ENCODE results near the gene KLHL35. TPM values are rescaled to one million over a fixed set of nuclear protein-coding genes. Genes with fewer than 3 reads are reported as not detected.

The KLHL35 gene
- total RNA-seq, 1 experiment from 2014 or later = 0.83 TPM

DNA sequence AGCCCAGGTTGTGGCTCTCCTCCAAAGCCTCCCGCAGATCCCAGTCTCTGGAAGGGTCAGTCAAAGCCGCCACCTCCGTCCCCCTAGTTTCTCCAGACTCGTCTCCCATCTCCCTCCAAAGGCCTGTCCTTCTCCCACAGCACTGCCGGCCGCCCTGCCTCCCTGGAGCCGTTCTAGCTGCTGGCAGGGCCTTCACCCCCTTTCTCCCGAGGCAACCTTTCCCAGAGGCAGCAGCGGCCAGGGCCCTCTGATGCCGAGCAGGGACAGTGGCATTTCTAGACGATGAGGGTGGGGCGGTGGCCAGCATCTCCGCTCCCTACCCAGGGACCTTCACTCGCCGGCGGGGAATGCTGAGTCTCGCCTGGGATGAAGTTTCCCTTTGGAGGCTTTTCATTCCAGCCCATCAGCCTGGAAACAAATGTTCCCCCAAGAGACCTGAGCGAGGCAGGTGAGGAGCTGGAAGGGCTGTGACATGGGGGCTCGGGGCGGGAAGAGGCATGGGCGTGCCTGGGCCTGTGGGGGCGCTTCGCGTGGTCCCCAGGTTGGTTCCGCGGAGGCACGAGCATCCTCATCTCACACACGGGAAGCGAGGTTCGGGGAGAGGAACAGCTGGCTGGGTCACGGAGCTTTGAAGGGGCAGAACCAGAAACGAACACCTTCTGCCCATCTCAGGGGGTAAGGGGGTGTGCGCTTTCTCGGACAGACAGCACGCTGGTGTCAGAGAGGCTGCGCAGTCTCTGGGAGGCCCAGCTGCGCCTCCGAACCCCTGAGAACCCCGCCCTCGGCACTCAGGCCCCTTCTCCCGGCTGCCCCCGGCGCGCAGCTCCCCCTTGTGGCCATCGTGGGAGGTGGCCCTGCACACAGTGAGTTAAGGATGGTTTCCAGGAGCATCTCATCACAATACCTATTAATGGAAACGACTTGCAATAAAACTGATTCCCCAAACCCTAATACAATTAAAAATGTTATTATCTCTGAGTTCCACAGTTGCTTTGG lies 18.1 kb upstream of the KLHL35 start:
- Mint-ChIP-seq H3K36me3 (ENCODE audit: insufficient read depth in 1 of 3, low read depth in 3 of 3) (no peaks in the 10 kb centered on the region; a peak in 1 of 7 replicates), H3K27ac (no peak overlapping the region), H3K4me3 (no peak overlapping the region), H3K4me1 (peaks cover 10 to 16% of the 10 kb centered on the region in 2 experiments; a peak in 2 of 4 replicates), H3K27me3 (ENCODE audit: low read depth) (peaks cover 4% of the 10 kb centered on the region; the same call in 1 of the 2 replicates), H3K9me3 (no peaks in the 10 kb centered on the region)
- peak; percentile 79 for DNase-seq
- Histone ChIP-seq H4K20me1 (ENCODE audit: control insufficient read depth, insufficient read depth, insufficient read length) (no peaks in the 10 kb centered on the region), H3K9ac (ENCODE audit: extremely low read depth, insufficient read length, low read length) (no peak overlapping the region), H2AFZ (ENCODE audit: low read length) (no peak overlapping the region), H3K14ac (ENCODE audit: insufficient read depth, low read length) (no peak overlapping the region), H3K79me1 (ENCODE audit: insufficient read depth, low read depth, low read length, poor library complexity, severe bottlenecking) (no peaks in the 10 kb centered on the region), H2BK120ac (ENCODE audit: low read depth, low read length, poor library complexity, severe bottlenecking) (no peak overlapping the region), H2BK5ac (ENCODE audit: insufficient read length, low read length) (no peak overlapping the region), H3K4ac (ENCODE audit: low read depth, low read length) (no peak overlapping the region), H3K56ac (ENCODE audit: insufficient read length, low read depth, low read length) (no peak overlapping the region), H3K27me3 (ENCODE audit: insufficient read depth, low read length) (no peaks in the 10 kb centered on the region), H3K23ac (ENCODE audit: insufficient read length, low read depth, low read length) (no peak overlapping the region), H4K91ac (ENCODE audit: insufficient read length, low read depth, low read length) (no peak overlapping the region), H2AK5ac (ENCODE audit: insufficient read length, low read length) (no peak overlapping the region), H2BK15ac (ENCODE audit: low read depth, low read length) (no peak overlapping the region), H3K79me2 (ENCODE audit: insufficient read depth, low read length) (no peaks in the 10 kb centered on the region), H3K9me3 (ENCODE audit: control insufficient read depth, low read depth, low read length) (no peaks in the 10 kb centered on the region), H3K23me2 (ENCODE audit: insufficient read length, low read depth, low read length, poor library complexity, severe bottlenecking) (no peaks in the 10 kb centered on the region), H3T11ph (ENCODE audit: low read length) (no peak overlapping the region), H3K18ac (ENCODE audit: insufficient read length, low read depth, low read length) (no peak overlapping the region), H3K27ac (ENCODE audit: insufficient read length, low read depth, low read length) (no peak overlapping the region), H3K4me2 (ENCODE audit: insufficient read depth, insufficient read length, low read length) (no peak overlapping the region), H3K4me1 (ENCODE audit: insufficient read depth, low read length) (no peaks in the 10 kb centered on the region), H2BK12ac (ENCODE audit: insufficient read length, low read depth, low read length) (no peak overlapping the region), H4K8ac (replicated peaks; ENCODE audit: insufficient read length, low read depth, low read length) (no peak overlapping the region), H4K5ac (ENCODE audit: insufficient read length, low read depth, low read length) (no peak overlapping the region), H2BK20ac (ENCODE audit: low read depth, low read length, poor library complexity, severe bottlenecking) (no peak overlapping the region)
- TF ChIP-seq, protein P1, sequence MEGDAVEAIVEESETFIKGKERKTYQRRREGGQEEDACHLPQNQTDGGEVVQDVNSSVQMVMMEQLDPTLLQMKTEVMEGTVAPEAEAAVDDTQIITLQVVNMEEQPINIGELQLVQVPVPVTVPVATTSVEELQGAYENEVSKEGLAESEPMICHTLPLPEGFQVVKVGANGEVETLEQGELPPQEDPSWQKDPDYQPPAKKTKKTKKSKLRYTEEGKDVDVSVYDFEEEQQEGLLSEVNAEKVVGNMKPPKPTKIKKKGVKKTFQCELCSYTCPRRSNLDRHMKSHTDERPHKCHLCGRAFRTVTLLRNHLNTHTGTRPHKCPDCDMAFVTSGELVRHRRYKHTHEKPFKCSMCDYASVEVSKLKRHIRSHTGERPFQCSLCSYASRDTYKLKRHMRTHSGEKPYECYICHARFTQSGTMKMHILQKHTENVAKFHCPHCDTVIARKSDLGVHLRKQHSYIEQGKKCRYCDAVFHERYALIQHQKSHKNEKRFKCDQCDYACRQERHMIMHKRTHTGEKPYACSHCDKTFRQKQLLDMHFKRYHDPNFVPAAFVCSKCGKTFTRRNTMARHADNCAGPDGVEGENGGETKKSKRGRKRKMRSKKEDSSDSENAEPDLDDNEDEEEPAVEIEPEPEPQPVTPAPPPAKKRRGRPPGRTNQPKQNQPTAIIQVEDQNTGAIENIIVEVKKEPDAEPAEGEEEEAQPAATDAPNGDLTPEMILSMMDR (conservative IDR thresholded peaks at IDR 0.05) = peak; percentile 97
- WGBS (ENCODE audit: extremely low coverage, insufficient read length, low lambda C conversion rate) = no CpG with 5 or more reads among the region's 46 CpGs
